Calu3 (cell line): Measurements from ENCODE around the gene AGPAT1. TPM values are rescaled to one million over a fixed set of nuclear protein-coding genes. Genes with fewer than 3 reads are reported as not detected.
"Not testable (repeated sequence)": the region's sequence is repeated elsewhere in the genome, so short reads cannot be mapped to it uniquely, and the experiment has no call there.

ENCODE experiments used
- BruUV-seq: library from RNA; stranded (reverse); fragments of 400-500 nt; replicated peaks from 2 replicates; lab custom pipeline; 2021; lab: Mats Ljungman, UMichigan
- CTCF ChIA-PET: fragments of 300-600 bp; sonication (Branson Sonifier 250); formaldehyde crosslinking; loops from one replicate; lab custom pipeline; 2022; ENCODE audit warnings: antibody characterized with exemption; lab: Charles Lee
- DNase-seq: peaks from one replicate; pipeline ENCODE4 v3.0.0; 2022
- H3K27ac Mint-ChIP-seq: one replicate; pipeline ENCODE4 v1.8.0; 2022; ENCODE audit warnings: mixed read lengths; ENCODE audit not compliant: unreplicated experiment
- H3K27me3 Mint-ChIP-seq: one replicate; pipeline ENCODE4 v1.8.0; 2022; ENCODE audit warnings: mixed read lengths; ENCODE audit not compliant: unreplicated experiment
- H3K36me3 Mint-ChIP-seq: one replicate; pipeline ENCODE4 v1.8.0; 2022; ENCODE audit warnings: mild to moderate bottlenecking, moderate library complexity, mixed read lengths; ENCODE audit not compliant: insufficient read depth, unreplicated experiment
- H3K4me1 Mint-ChIP-seq: one replicate; pipeline ENCODE4 v1.8.0; 2022; ENCODE audit warnings: mild to moderate bottlenecking, low read depth, mixed read lengths; ENCODE audit not compliant: unreplicated experiment
- H3K4me3 Mint-ChIP-seq: one replicate; pipeline ENCODE4 v1.8.0; 2022; ENCODE audit warnings: mild to moderate bottlenecking, low read depth, moderate library complexity, mixed read lengths; ENCODE audit not compliant: unreplicated experiment
- H3K9me3 Mint-ChIP-seq: one replicate; pipeline ENCODE4 v1.8.0; 2022; ENCODE audit warnings: low read depth, mixed read lengths; ENCODE audit not compliant: unreplicated experiment
- CTCF ChIP-seq: fragments of 200-600 bp; IDR thresholded peaks from one replicate; pipeline ENCODE4 v1.8.0; 2022; ENCODE audit warnings: antibody characterized with exemption; ENCODE audit not compliant: unreplicated experiment
- intact Hi-C: fragments of 100-400 bp; cut with micrococcal nuclease; formaldehyde crosslinking; loops from one replicate; pipeline ENCODE4 v1.10.0; 2022; ENCODE audit not compliant: unreplicated experiment
- total RNA-seq: library from RNA; stranded (reverse); gene quantifications from 2 replicates; pipeline ENCODE4 v1.2.3, GENCODE V29; 2022

AGPAT1 gene
- total RNA-seq, 1 experiment from 2014 or later: 138 TPM

- Mint-ChIP-seq H3K4me1 (peaks cover 15% of the 10 kb centered on the region), H3K9me3 (peaks cover 2% of the 10 kb centered on the region), H3K27me3 (peaks cover 14% of the 10 kb centered on the region), H3K4me3 (no peak overlapping the region), H3K36me3 (no peaks in the 10 kb centered on the region), H3K27ac (peak overlapping the region; percentile 34)
- BruUV-seq: no TSS peak
- no peak for TF ChIP-seq CTCF
- intact Hi-C loops: no loop called here
- no peak for DNase-seq
- CTCF ChIA-PET: interaction anchor here (0.7 kb wide), 1 partner anchor 724 kb away, joined by 3 read pairs; no protein-coding TSS in a partner anchor
Measured at GRCh38 chr6:32146287-32146686, 29.6 kb downstream of the AGPAT1 start.

GRCh38 chr6:32144238-32144637 lies 31.6 kb downstream of the AGPAT1 start:
- H3K36me3 Mint-ChIP-seq, H3K9me3 Mint-ChIP-seq, H3K27ac Mint-ChIP-seq, H3K4me3 Mint-ChIP-seq, intact Hi-C loops, BruUV-seq, DNase-seq: not testable (repeated sequence)
- CTCF ChIA-PET: interaction anchor here (0.8 to 1.1 kb wide), 3 partner anchors 14 to 33 kb away, joined by 3 to 4 read pairs (median 3); partner anchors contain the start of gene FKBPL
- peaks cover 21% of the 10 kb centered on the region for H3K27me3 Mint-ChIP-seq
- peaks cover 15% of the 10 kb centered on the region for H3K4me1 Mint-ChIP-seq

GRCh38 chr6:32140420-32141046 lies 35.4 kb downstream of the AGPAT1 start:
- no peak for TF ChIP-seq CTCF
- Mint-ChIP-seq H3K27me3 (peaks cover 36% of the 10 kb centered on the region), H3K36me3 (no peaks in the 10 kb centered on the region), H3K27ac (no peak overlapping the region), H3K4me3 (no peak overlapping the region), H3K4me1 (peaks cover under 1% of the 10 kb centered on the region), H3K9me3 (no peaks in the 10 kb centered on the region)
- intact Hi-C loops: no loop called here
- no TSS peak for BruUV-seq
- DNase-seq: no peak
- CTCF ChIA-PET: interaction anchor here (0.6 kb wide), 1 partner anchor 18 kb away, joined by 4 read pairs; no protein-coding TSS in a partner anchor

- no TSS peak for BruUV-seq
Measured at GRCh38 chr6:32139590-32139989, 36.3 kb downstream of the AGPAT1 start.

More at GRCh38 chr6:32139590-32139989, 36.3 kb downstream of the AGPAT1 start:
- no peak for TF ChIP-seq CTCF
- CTCF ChIA-PET: interaction anchor here (0.8 kb wide), 1 partner anchor 39 kb away, joined by 4 read pairs; no protein-coding TSS in a partner anchor
- no peak for DNase-seq
- intact Hi-C loops: no loop called here
- Mint-ChIP-seq H3K27me3 (peaks cover 44% of the 10 kb centered on the region), H3K27ac (no peak overlapping the region), H3K36me3 (no peaks in the 10 kb centered on the region), H3K9me3 (no peaks in the 10 kb centered on the region), H3K4me3 (no peak overlapping the region), H3K4me1 (no peaks in the 10 kb centered on the region)
